ENCODE measurements around the gene BARX2. TPM values are rescaled to one million over a fixed set of nuclear protein-coding genes. Genes with fewer than 3 reads are reported as not detected.

BARX2 gene
- total and polyA plus RNA-seq, 2 donors from 2014 or later = 5.2 to 6.9 TPM

DNA sequence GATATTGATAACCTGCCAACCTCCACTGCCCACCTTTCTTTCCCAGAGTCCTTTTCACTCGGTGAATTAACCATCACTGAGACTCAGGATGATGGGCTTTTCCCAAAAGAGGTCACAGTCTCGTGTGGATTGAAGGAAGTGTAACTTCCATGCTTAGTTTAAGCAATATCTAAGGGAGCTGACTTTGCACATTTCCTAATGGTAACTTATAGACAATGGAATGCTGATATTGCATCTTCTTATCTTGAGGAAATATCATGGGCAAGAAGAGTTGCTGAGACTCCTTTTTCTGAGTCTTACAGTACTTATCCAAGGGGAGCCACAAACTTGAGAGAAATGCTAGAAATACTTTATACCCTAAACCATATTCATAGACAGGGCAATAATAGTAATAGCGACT is 8.8 kb downstream of the BARX2 start:
- FAIRE-seq (no peak), DNase-seq (no peak)
- intact Hi-C loops (cut with DNase I) = no loop called here
- H3K27ac ChIP-seq (ENCODE audit: low read depth in 2 of 2, low read length in 2 of 2) = no peak overlapping the region
- no peak overlapping the region for H3K4me3 ChIP-seq (ENCODE audit: low read length in 3 of 3)
- H3K27me3 ChIP-seq (ENCODE audit: control insufficient read depth, insufficient read depth, low read length) = no peaks in the 10 kb centered on the region
- H3K9ac ChIP-seq (ENCODE audit: low read length in 3 of 3) = no peak overlapping the region
- H3K9me3 ChIP-seq (ENCODE audit: control insufficient read depth in 2 of 3, insufficient read depth in 1 of 3, low read length in 3 of 3) = no peaks in the 10 kb centered on the region
- H3K4me1 ChIP-seq (ENCODE audit: control insufficient read depth in 2 of 3, insufficient read depth in 2 of 3, low read depth in 1 of 3, low read length in 3 of 3) = no peaks in the 10 kb centered on the region
- no peaks in the 10 kb centered on the region for H3K36me3 ChIP-seq (ENCODE audit: control insufficient read depth in 2 of 3, insufficient read depth in 3 of 3, low read length in 3 of 3)
- TF ChIP-seq, protein P1, sequence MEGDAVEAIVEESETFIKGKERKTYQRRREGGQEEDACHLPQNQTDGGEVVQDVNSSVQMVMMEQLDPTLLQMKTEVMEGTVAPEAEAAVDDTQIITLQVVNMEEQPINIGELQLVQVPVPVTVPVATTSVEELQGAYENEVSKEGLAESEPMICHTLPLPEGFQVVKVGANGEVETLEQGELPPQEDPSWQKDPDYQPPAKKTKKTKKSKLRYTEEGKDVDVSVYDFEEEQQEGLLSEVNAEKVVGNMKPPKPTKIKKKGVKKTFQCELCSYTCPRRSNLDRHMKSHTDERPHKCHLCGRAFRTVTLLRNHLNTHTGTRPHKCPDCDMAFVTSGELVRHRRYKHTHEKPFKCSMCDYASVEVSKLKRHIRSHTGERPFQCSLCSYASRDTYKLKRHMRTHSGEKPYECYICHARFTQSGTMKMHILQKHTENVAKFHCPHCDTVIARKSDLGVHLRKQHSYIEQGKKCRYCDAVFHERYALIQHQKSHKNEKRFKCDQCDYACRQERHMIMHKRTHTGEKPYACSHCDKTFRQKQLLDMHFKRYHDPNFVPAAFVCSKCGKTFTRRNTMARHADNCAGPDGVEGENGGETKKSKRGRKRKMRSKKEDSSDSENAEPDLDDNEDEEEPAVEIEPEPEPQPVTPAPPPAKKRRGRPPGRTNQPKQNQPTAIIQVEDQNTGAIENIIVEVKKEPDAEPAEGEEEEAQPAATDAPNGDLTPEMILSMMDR (IDR thresholded peaks at IDR 0.05; ENCODE audit: borderline replicate concordance, extremely low read depth, insufficient read depth) = no peak

GRCh38 chr11:129385801-129386200 is 10.2 kb downstream of the BARX2 start:
- no peak overlapping the region for H3K27ac ChIP-seq (ENCODE audit: low read depth in 2 of 2, low read length in 2 of 2)
- H3K9me3 ChIP-seq (ENCODE audit: control insufficient read depth in 2 of 3, insufficient read depth in 1 of 3, low read length in 3 of 3) = no peaks in the 10 kb centered on the region
- intact Hi-C loops (cut with DNase I) = no loop called here
- no peak for DNase-seq
- no peak overlapping the region for H3K9ac ChIP-seq (ENCODE audit: low read length in 3 of 3)
- H3K4me1 ChIP-seq (ENCODE audit: control insufficient read depth in 2 of 3, insufficient read depth in 2 of 3, low read depth in 1 of 3, low read length in 3 of 3) = no peaks in the 10 kb centered on the region
- no peak overlapping the region for H3K4me3 ChIP-seq (ENCODE audit: low read length in 3 of 3)
- H3K36me3 ChIP-seq (ENCODE audit: control insufficient read depth in 2 of 3, insufficient read depth in 3 of 3, low read length in 3 of 3) = no peaks in the 10 kb centered on the region
- no peaks in the 10 kb centered on the region for H3K27me3 ChIP-seq (ENCODE audit: control insufficient read depth, insufficient read depth, low read length)
- FAIRE-seq = no peak
- TF ChIP-seq, protein P1 (IDR thresholded peaks at IDR 0.05; ENCODE audit: borderline replicate concordance, extremely low read depth, insufficient read depth) = no peak

- H3K4me1 ChIP-seq (ENCODE audit: control insufficient read depth in 2 of 3, insufficient read depth in 2 of 3, low read depth in 1 of 3, low read length in 3 of 3) = no peaks in the 10 kb centered on the region
- no peak overlapping the region for H3K4me3 ChIP-seq (ENCODE audit: low read length in 3 of 3)
- no peaks in the 10 kb centered on the region for H3K36me3 ChIP-seq (ENCODE audit: control insufficient read depth in 2 of 3, insufficient read depth in 3 of 3, low read length in 3 of 3)
- TF ChIP-seq, protein P1 (IDR thresholded peaks at IDR 0.05; ENCODE audit: borderline replicate concordance, extremely low read depth, insufficient read depth) = no peak
- no peaks in the 10 kb centered on the region for H3K9me3 ChIP-seq (ENCODE audit: control insufficient read depth in 2 of 3, insufficient read depth in 1 of 3, low read length in 3 of 3)
- intact Hi-C loops (cut with DNase I) = no loop called here
- H3K9ac ChIP-seq (ENCODE audit: low read length in 3 of 3) = no peak overlapping the region
- DNase-seq (no peak), FAIRE-seq (no peak)
- no peaks in the 10 kb centered on the region for H3K27me3 ChIP-seq (ENCODE audit: control insufficient read depth, insufficient read depth, low read length)
- no peak overlapping the region for H3K27ac ChIP-seq (ENCODE audit: low read depth in 2 of 2, low read length in 2 of 2)
Measured at GRCh38 chr11:129386795-129387397, 11.2 kb downstream of the BARX2 start.

GRCh38 chr11:129387434-129387833 is 11.8 kb downstream of the BARX2 start:
- no peak overlapping the region for H3K9ac ChIP-seq (ENCODE audit: low read length in 3 of 3)
- DNase-seq = no peak
- FAIRE-seq = no peak

More at GRCh38 chr11:129387434-129387833, 11.8 kb downstream of the BARX2 start:
- no peak overlapping the region for H3K4me3 ChIP-seq (ENCODE audit: low read length in 3 of 3)
- no peaks in the 10 kb centered on the region for H3K27me3 ChIP-seq (ENCODE audit: control insufficient read depth, insufficient read depth, low read length)
- no peaks in the 10 kb centered on the region for H3K4me1 ChIP-seq (ENCODE audit: control insufficient read depth in 2 of 3, insufficient read depth in 2 of 3, low read depth in 1 of 3, low read length in 3 of 3)
- TF ChIP-seq, protein P1 (IDR thresholded peaks at IDR 0.05; ENCODE audit: borderline replicate concordance, extremely low read depth, insufficient read depth) = no peak
- intact Hi-C loops (cut with DNase I) = no loop called here
- H3K36me3 ChIP-seq (ENCODE audit: control insufficient read depth in 2 of 3, insufficient read depth in 3 of 3, low read length in 3 of 3) = no peaks in the 10 kb centered on the region
- H3K27ac ChIP-seq (ENCODE audit: low read depth in 2 of 2, low read length in 2 of 2) = no peak overlapping the region
- H3K9me3 ChIP-seq (ENCODE audit: control insufficient read depth in 2 of 3, insufficient read depth in 1 of 3, low read length in 3 of 3) = no peaks in the 10 kb centered on the region
